GM23338 (cell line): Measurements from ENCODE around the gene MYOM3.

Experiments used
- CREB1 ChIP-seq: fragments of 250-450 bp; sonication (Bioruptor Pico); IDR thresholded peaks from 2 replicates; pipeline ENCODE4 v1.5.0; 2020; ENCODE audit warnings: low read depth, mild to moderate bottlenecking, moderate library complexity
- ETS1 ChIP-seq: IDR thresholded peaks from 2 replicates; pipeline ENCODE4 v1.6.1; 2016; ENCODE audit warnings: antibody characterized with exemption
- EZH2 ChIP-seq: fragments of 200-600 bp; sonication (generic); IDR thresholded peaks from one replicate; pipeline ENCODE4 v1.8.0; 2017; ENCODE audit warnings: antibody characterized with exemption, mild to moderate bottlenecking, low read depth; ENCODE audit not compliant: unreplicated experiment
- EZH2phosphoT487 ChIP-seq: fragments of 200-600 bp; sonication (generic); IDR thresholded peaks from one replicate; pipeline ENCODE4 v1.8.1; 2018; ENCODE audit warnings: antibody characterized with exemption; ENCODE audit not compliant: unreplicated experiment
- NANOG ChIP-seq: IDR thresholded peaks from 2 replicates; pipeline ENCODE4 v1.6.1; 2016; ENCODE audit warnings: antibody characterized with exemption, borderline replicate concordance
- POLR2AphosphoS5 ChIP-seq: IDR thresholded peaks from 2 replicates; pipeline ENCODE4 v1.6.1; 2016; ENCODE audit warnings: antibody characterized with exemption, low read depth
- STAT1 ChIP-seq: IDR thresholded peaks from one replicate; pipeline ENCODE4 v1.6.1; 2016; ENCODE audit warnings: antibody characterized with exemption; ENCODE audit not compliant: unreplicated experiment
- ZNF114 ChIP-seq: fragments of 250-450 bp; sonication (Bioruptor Pico); IDR thresholded peaks from 2 replicates; pipeline ENCODE4 v1.5.0; 2020; ENCODE audit warnings: mild to moderate bottlenecking, moderate library complexity
- ZNF331 ChIP-seq: fragments of 250-450 bp; sonication (Bioruptor Pico); IDR thresholded peaks from 2 replicates; pipeline ENCODE4 v1.5.0; 2020; ENCODE audit warnings: low read depth, mild to moderate bottlenecking, moderate library complexity
- TF ChIP-seq, protein P1 (sequence below), 2 experiments: fragments of 200-600 bp in 1 of 2; sonication (generic) in 1 of 2; conservative IDR thresholded peaks; 2 replicates each; pipeline versions ENCODE4 v1.5.1 to v1.6.1; 2016 to 2017; ENCODE audit warnings: antibody characterized with exemption in 2 of 2, low read depth in 2 of 2, mild to moderate bottlenecking in 2 of 2, moderate library complexity in 1 of 2
- TF ChIP-seq, protein P2 (sequence below): IDR thresholded peaks from one replicate; pipeline ENCODE4 v1.6.1; 2018; ENCODE audit warnings: antibody characterized with exemption; ENCODE audit not compliant: unreplicated experiment

- TF ChIP-seq, protein P1, sequence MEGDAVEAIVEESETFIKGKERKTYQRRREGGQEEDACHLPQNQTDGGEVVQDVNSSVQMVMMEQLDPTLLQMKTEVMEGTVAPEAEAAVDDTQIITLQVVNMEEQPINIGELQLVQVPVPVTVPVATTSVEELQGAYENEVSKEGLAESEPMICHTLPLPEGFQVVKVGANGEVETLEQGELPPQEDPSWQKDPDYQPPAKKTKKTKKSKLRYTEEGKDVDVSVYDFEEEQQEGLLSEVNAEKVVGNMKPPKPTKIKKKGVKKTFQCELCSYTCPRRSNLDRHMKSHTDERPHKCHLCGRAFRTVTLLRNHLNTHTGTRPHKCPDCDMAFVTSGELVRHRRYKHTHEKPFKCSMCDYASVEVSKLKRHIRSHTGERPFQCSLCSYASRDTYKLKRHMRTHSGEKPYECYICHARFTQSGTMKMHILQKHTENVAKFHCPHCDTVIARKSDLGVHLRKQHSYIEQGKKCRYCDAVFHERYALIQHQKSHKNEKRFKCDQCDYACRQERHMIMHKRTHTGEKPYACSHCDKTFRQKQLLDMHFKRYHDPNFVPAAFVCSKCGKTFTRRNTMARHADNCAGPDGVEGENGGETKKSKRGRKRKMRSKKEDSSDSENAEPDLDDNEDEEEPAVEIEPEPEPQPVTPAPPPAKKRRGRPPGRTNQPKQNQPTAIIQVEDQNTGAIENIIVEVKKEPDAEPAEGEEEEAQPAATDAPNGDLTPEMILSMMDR (conservative IDR thresholded peaks at IDR 0.05; ENCODE audit: low read depth in 2 of 2) = no peak
- TF ChIP-seq CREB1 (CRISPR knock-in tag) (no peak), ZNF331 (CRISPR knock-in tag) (no peak), STAT1 (no peak), ETS1 (no peak), ZNF114 (no peak), POLR2AphosphoS5 (no peak), EZH2 (no peak), EZH2phosphoT487 (no peak), NANOG (no peak)
- TF ChIP-seq, protein P2, sequence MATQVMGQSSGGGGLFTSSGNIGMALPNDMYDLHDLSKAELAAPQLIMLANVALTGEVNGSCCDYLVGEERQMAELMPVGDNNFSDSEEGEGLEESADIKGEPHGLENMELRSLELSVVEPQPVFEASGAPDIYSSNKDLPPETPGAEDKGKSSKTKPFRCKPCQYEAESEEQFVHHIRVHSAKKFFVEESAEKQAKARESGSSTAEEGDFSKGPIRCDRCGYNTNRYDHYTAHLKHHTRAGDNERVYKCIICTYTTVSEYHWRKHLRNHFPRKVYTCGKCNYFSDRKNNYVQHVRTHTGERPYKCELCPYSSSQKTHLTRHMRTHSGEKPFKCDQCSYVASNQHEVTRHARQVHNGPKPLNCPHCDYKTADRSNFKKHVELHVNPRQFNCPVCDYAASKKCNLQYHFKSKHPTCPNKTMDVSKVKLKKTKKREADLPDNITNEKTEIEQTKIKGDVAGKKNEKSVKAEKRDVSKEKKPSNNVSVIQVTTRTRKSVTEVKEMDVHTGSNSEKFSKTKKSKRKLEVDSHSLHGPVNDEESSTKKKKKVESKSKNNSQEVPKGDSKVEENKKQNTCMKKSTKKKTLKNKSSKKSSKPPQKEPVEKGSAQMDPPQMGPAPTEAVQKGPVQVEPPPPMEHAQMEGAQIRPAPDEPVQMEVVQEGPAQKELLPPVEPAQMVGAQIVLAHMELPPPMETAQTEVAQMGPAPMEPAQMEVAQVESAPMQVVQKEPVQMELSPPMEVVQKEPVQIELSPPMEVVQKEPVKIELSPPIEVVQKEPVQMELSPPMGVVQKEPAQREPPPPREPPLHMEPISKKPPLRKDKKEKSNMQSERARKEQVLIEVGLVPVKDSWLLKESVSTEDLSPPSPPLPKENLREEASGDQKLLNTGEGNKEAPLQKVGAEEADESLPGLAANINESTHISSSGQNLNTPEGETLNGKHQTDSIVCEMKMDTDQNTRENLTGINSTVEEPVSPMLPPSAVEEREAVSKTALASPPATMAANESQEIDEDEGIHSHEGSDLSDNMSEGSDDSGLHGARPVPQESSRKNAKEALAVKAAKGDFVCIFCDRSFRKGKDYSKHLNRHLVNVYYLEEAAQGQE = no peak
Observed at GRCh38 chr1:24109686-24110475, 2.1 kb downstream of the MYOM3 start.
